ENCODE measurements around the gene TMEM143. TPM values are rescaled to one million over a fixed set of nuclear protein-coding genes. Genes with fewer than 3 reads are reported as not detected.

TMEM143 gene
- total and polyA plus RNA-seq, 2 of the 8 experiments (the other 6 are each of a cell fraction or from before 2014, with no cell fraction given) = 14.2 to 19.1 TPM

GRCh38 chr19:48321622-48322591 lies 41.8 kb downstream of the TMEM143 start (continued):
- no peak for TF ChIP-seq CHD2 (IDR thresholded peaks at IDR 0.05; ENCODE audit: low read length)
- TF ChIP-seq CHD7 (IDR thresholded peaks at IDR 0.05; ENCODE audit: insufficient replicate concordance, low read length) = no peak
- TF ChIP-seq PHF8 (conservative IDR thresholded peaks at IDR 0.05; ENCODE audit: low read depth, low read length) = no peak; the same call in none of the 2 replicates
- no peak for TF ChIP-seq ATF2 (IDR thresholded peaks at IDR 0.05; ENCODE audit: low read length)
- no peak for TF ChIP-seq TBP (IDR thresholded peaks at IDR 0.05; ENCODE audit: low read depth, low read length)
- TF ChIP-seq CREB1 (IDR thresholded peaks at IDR 0.05) = 0 out of 2 replicates have a peak, but pooled peaks have one; percentile 9
- TF ChIP-seq POU5F1 (IDR thresholded peaks at IDR 0.05; ENCODE audit: low read depth, low read length) = no peak
- TF ChIP-seq MAFK (IDR thresholded peaks at IDR 0.05; ENCODE audit: low read depth, low read length) = no peak
